ENCODE measurements around the gene HACD2.
"Not testable (repeated sequence)": the region's sequence is repeated elsewhere in the genome, so short reads cannot be mapped to it uniquely, and the experiment has no call there.

HACD2 gene

GRCh38 chr3:123621186-123621849 lies 36.5 kb upstream of the HACD2 start:
- H3K4me3 ChIP-seq (ENCODE audit: control insufficient read depth, low read depth, low read length): no peak overlapping the region
- no peak for TF ChIP-seq CTCF (conservative IDR thresholded peaks at IDR 0.05; ENCODE audit: control insufficient read depth, insufficient read depth, low read depth, low read length)
- no peak for DNase-seq (ENCODE audit: low read depth)

GRCh38 chr3:123620343-123620742 lies 35.5 kb upstream of the HACD2 start:
- no peak overlapping the region for H3K4me3 ChIP-seq (ENCODE audit: control insufficient read depth, low read depth, low read length)
- TF ChIP-seq CTCF (conservative IDR thresholded peaks at IDR 0.05; ENCODE audit: control insufficient read depth, insufficient read depth, low read depth, low read length): no peak
- peak; percentile 21 for DNase-seq (ENCODE audit: low read depth)

GRCh38 chr3:123618768-123619484 lies 34.1 kb upstream of the HACD2 start:
- DNase-seq (ENCODE audit: low read depth): peak; percentile 84
- no peak overlapping the region for H3K4me3 ChIP-seq (ENCODE audit: control insufficient read depth, low read depth, low read length)

GRCh38 chr3:123618076-123618708 lies 33.3 kb upstream of the HACD2 start:
- no peak overlapping the region for H3K4me3 ChIP-seq (ENCODE audit: control insufficient read depth, low read depth, low read length)
- DNase-seq (ENCODE audit: low read depth): no peak
- TF ChIP-seq CTCF (conservative IDR thresholded peaks at IDR 0.05; ENCODE audit: control insufficient read depth, insufficient read depth, low read depth, low read length): no peak

More at GRCh38 chr3:123618768-123619484, 34.1 kb upstream of the HACD2 start:
- no peak for TF ChIP-seq CTCF (conservative IDR thresholded peaks at IDR 0.05; ENCODE audit: control insufficient read depth, insufficient read depth, low read depth, low read length)

GRCh38 chr3:123616593-123616992 lies 31.7 kb upstream of the HACD2 start:
- no peak for TF ChIP-seq CTCF (conservative IDR thresholded peaks at IDR 0.05; ENCODE audit: control insufficient read depth, insufficient read depth, low read depth, low read length)
- H3K4me3 ChIP-seq (ENCODE audit: control insufficient read depth, low read depth, low read length): no peak overlapping the region
- DNase-seq (ENCODE audit: low read depth): no peak

- TF ChIP-seq CTCF (conservative IDR thresholded peaks at IDR 0.05; ENCODE audit: control insufficient read depth, insufficient read depth, low read depth, low read length): no peak
- no peak for DNase-seq (ENCODE audit: low read depth)
- H3K4me3 ChIP-seq (ENCODE audit: control insufficient read depth, low read depth, low read length): no peak overlapping the region
Measured at GRCh38 chr3:123613543-123613942, 28.7 kb upstream of the HACD2 start.

GRCh38 chr3:123611674-123612073 lies 26.8 kb upstream of the HACD2 start:
- not testable (repeated sequence) for H3K4me3 ChIP-seq (ENCODE audit: control insufficient read depth, low read depth, low read length); DNase-seq (ENCODE audit: low read depth)

Measured in fibroblast of mammary gland (primary cell).